H9 (cell line): Measurements from ENCODE around the gene FABP1. TPM values are rescaled to one million over a fixed set of nuclear protein-coding genes. Genes with fewer than 3 reads are reported as not detected.

Source experiments
- DNase-seq: peaks from one replicate; pipeline ENCODE4 v3.0.0-alpha.2; 2017
- H2AFZ ChIP-seq: one replicate; pipeline ENCODE4 v1.6.1; 2013; ENCODE audit warnings: mild to moderate bottlenecking, low read length, control low read depth, moderate library complexity
- H2AK5ac ChIP-seq: 2 replicates; pipeline ENCODE4 v1.6.1; 2013; ENCODE audit warnings: low read length, control low read depth, mixed read lengths; ENCODE audit not compliant: insufficient read length
- H2BK120ac ChIP-seq: one replicate; pipeline ENCODE4 v1.6.1; 2013; ENCODE audit warnings: low read depth, mild to moderate bottlenecking, low read length, control low read depth, inconsistent platforms; ENCODE audit not compliant: poor library complexity, severe bottlenecking
- H2BK12ac ChIP-seq: 2 replicates; pipeline ENCODE4 v1.6.1; 2013; ENCODE audit warnings: low read length, control low read depth, mixed read lengths, low read depth; ENCODE audit not compliant: insufficient read length
- H2BK15ac ChIP-seq: 2 replicates; pipeline ENCODE4 v1.6.1; 2013; ENCODE audit warnings: low read depth, low read length, control low read depth
- H2BK20ac ChIP-seq: one replicate; pipeline ENCODE4 v1.6.1; 2013; ENCODE audit warnings: low read depth, mild to moderate bottlenecking, low read length, control low read depth, inconsistent platforms; ENCODE audit not compliant: poor library complexity, severe bottlenecking
- H2BK5ac ChIP-seq: 2 replicates; pipeline ENCODE4 v1.6.1; 2013; ENCODE audit warnings: low read length, control low read depth, mixed read lengths; ENCODE audit not compliant: insufficient read length
- H3K14ac ChIP-seq: 2 replicates; pipeline ENCODE4 v1.6.1; 2013; ENCODE audit warnings: low read length, control low read depth; ENCODE audit not compliant: insufficient read depth
- H3K18ac ChIP-seq: 2 replicates; pipeline ENCODE4 v1.6.1; 2013; ENCODE audit warnings: low read depth, mild to moderate bottlenecking, mixed read lengths, low read length, control low read depth; ENCODE audit not compliant: insufficient read length
- H3K23ac ChIP-seq: 2 replicates; pipeline ENCODE4 v1.6.1; 2013; ENCODE audit warnings: low read length, control low read depth, mixed read lengths, low read depth; ENCODE audit not compliant: insufficient read length
- H3K23me2 ChIP-seq: 2 replicates; pipeline ENCODE4 v1.6.1; 2013; ENCODE audit warnings: low read depth, mild to moderate bottlenecking, mixed read lengths, low read length, control low read depth; ENCODE audit not compliant: insufficient read length, poor library complexity, severe bottlenecking
- H3K27ac ChIP-seq: 2 replicates; pipeline ENCODE4 v1.5.1; 2013; ENCODE audit warnings: low read length, control low read depth, mixed read lengths, low read depth; ENCODE audit not compliant: insufficient read length
- H3K27me3 ChIP-seq: 2 replicates; pipeline ENCODE4 v1.6.1; 2013; ENCODE audit warnings: low read length, control low read depth, inconsistent platforms; ENCODE audit not compliant: insufficient read depth
- H3K4ac ChIP-seq: 2 replicates; pipeline ENCODE4 v1.6.1; 2013; ENCODE audit warnings: low read depth, mild to moderate bottlenecking, control low read depth, inconsistent platforms, low read length, moderate library complexity
- H3K4me1 ChIP-seq: 2 replicates; pipeline ENCODE4 v1.6.1; 2013; ENCODE audit warnings: low read length, control low read depth, inconsistent platforms; ENCODE audit not compliant: insufficient read depth
- H3K4me2 ChIP-seq: 2 replicates; pipeline ENCODE4 v1.6.1; 2013; ENCODE audit warnings: low read length, control low read depth, mixed read lengths; ENCODE audit not compliant: insufficient read length, insufficient read depth
- H3K56ac ChIP-seq: 2 replicates; pipeline ENCODE4 v1.6.1; 2013; ENCODE audit warnings: low read depth, mild to moderate bottlenecking, mixed read lengths, low read length, control low read depth; ENCODE audit not compliant: insufficient read length
- H3K79me1 ChIP-seq: 2 replicates; pipeline ENCODE4 v1.6.1; 2013; ENCODE audit warnings: low read depth, mild to moderate bottlenecking, moderate library complexity, low read length, control low read depth, inconsistent platforms; ENCODE audit not compliant: insufficient read depth, poor library complexity, severe bottlenecking
- H3K79me2 ChIP-seq: 2 replicates; pipeline ENCODE4 v1.6.1; 2013; ENCODE audit warnings: low read length, control low read depth, inconsistent platforms; ENCODE audit not compliant: insufficient read depth
- H3K9ac ChIP-seq: 2 replicates; pipeline ENCODE4 v1.6.1; 2013; ENCODE audit warnings: low read length, control low read depth, mixed read lengths; ENCODE audit not compliant: insufficient read length; ENCODE audit errors: extremely low read depth
- H3K9me3 ChIP-seq: one replicate; pipeline ENCODE4 v1.6.1; 2013; ENCODE audit warnings: low read depth, low read length, inconsistent platforms; ENCODE audit not compliant: control insufficient read depth
- H3T11ph ChIP-seq: one replicate; pipeline ENCODE4 v1.6.1; 2013; ENCODE audit warnings: mild to moderate bottlenecking, low read length, control low read depth, inconsistent platforms
- H4K20me1 ChIP-seq: one replicate; pipeline ENCODE4 v1.6.1; 2013; ENCODE audit not compliant: control insufficient read depth, insufficient read length, insufficient read depth
- H4K5ac ChIP-seq: 2 replicates; pipeline ENCODE4 v1.6.1; 2013; ENCODE audit warnings: low read depth, mild to moderate bottlenecking, mixed read lengths, low read length, control low read depth; ENCODE audit not compliant: insufficient read length
- H4K8ac ChIP-seq: replicated peaks from 2 replicates; pipeline ENCODE4 v1.6.1; 2013; ENCODE audit warnings: low read length, control low read depth, mixed read lengths, low read depth; ENCODE audit not compliant: insufficient read length
- H4K91ac ChIP-seq: 2 replicates; pipeline ENCODE4 v1.6.1; 2013; ENCODE audit warnings: low read depth, mild to moderate bottlenecking, moderate library complexity, mixed read lengths, low read length, control low read depth; ENCODE audit not compliant: insufficient read length
- H3K27ac Mint-ChIP-seq, 3 experiments: 2 replicates in 2 of 3; 3 replicates in 1 of 3; pipeline ENCODE4 v1.8.0; 2020 to 2021; ENCODE audit warnings: mixed read lengths in 3 of 3, mild to moderate bottlenecking in 1 of 3, moderate library complexity in 1 of 3
- H3K27me3 Mint-ChIP-seq: 2 replicates; pipeline ENCODE4 v1.8.0; 2021; ENCODE audit warnings: low read depth, mild to moderate bottlenecking, moderate library complexity, mixed read lengths
- H3K36me3 Mint-ChIP-seq, 3 experiments: 2 replicates in 2 of 3; 3 replicates in 1 of 3; pipeline ENCODE4 v1.8.0; 2020 to 2021; ENCODE audit warnings: low read depth in 3 of 3, mixed read lengths in 3 of 3; ENCODE audit not compliant: insufficient read depth in 1 of 3
- H3K4me1 Mint-ChIP-seq, 2 experiments: 2 replicates each; pipeline ENCODE4 v1.8.0; 2020; ENCODE audit warnings: mixed read lengths in 2 of 2
- H3K4me3 Mint-ChIP-seq, 2 experiments: 2 replicates in 1 of 2; 3 replicates in 1 of 2; pipeline ENCODE4 v1.8.0; 2020 to 2021; ENCODE audit warnings: mild to moderate bottlenecking in 2 of 2, mixed read lengths in 2 of 2, moderate library complexity in 1 of 2
- H3K9me3 Mint-ChIP-seq, 2 experiments: 2 replicates in 1 of 2; 3 replicates in 1 of 2; pipeline ENCODE4 v1.8.0; 2020; ENCODE audit warnings: mild to moderate bottlenecking in 2 of 2, mixed read lengths in 2 of 2, moderate library complexity in 1 of 2
- WGBS: extraction: QIAGEN DNeasy Blood & Tissue Kit; methylation state at CpG from one replicate; pipeline ENCODE4 v1.1.7; 2013; ENCODE audit warnings: missing lambda C conversion rate, low lambda C conversion rate, mixed read lengths; ENCODE audit not compliant: insufficient read length; ENCODE audit errors: extremely low coverage; 5-methylcytosine and 5-hydroxymethylcytosine counted together
- total RNA-seq: library from RNA; stranded (reverse); gene quantifications from 2 replicates; pipeline ENCODE4 v1.2.1, GENCODE V29; 2021
- TF ChIP-seq, protein P1 (sequence below): fragments of 200-600 bp; sonication (generic); conservative IDR thresholded peaks from 3 replicates; pipeline ENCODE4 v1.8.0; 2021; ENCODE audit warnings: antibody characterized with exemption, mild to moderate bottlenecking

FABP1 gene
- total RNA-seq, 1 experiment from 2014 or later, result not detected

DNA sequence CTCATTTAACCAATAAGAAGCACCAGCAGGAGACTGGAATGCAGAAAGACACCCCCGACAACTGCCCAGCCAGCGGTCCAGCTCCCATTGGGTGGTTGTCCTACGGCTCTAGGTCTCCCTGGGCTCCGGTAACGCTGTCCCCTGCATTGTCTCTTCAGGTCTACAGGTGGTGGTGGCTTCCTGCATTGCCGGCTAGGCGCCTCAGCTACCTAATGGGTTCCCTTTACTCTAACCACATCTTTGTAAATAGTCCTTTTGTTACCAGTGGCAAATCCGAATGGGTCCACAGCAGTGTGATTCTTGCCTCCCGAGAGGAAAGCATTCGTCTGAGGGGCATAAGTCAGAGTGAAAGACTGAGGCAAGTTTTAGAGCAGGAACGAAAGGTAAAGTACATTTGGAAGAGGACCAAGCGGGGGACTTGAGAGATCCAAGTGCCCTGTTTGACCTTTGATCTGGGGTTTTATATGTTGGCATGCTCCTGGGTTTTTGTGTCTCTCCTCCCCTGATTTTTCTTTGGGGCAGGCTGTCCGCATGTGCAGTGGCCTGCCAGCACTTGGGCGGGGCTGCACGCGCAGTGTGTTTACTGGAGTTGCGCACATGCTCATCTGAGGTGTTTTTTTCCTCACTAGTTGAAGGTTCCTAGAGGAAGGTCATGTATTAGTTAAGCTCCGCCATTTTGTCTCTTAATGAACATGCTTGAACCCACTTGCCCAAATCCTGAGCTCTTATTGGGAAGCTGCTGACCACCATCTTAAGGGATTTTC is 11.0 kb downstream of the FABP1 start:
- no peak overlapping the region for H2AFZ ChIP-seq
- Mint-ChIP-seq H3K27ac (0 out of 7 replicates have a peak overlapping the region, but pooled peaks of 1 of the 3 experiments have one; percentile 10), H3K27me3 (peaks cover 11% of the 10 kb centered on the region), H3K4me1 (peaks cover 11% of the 10 kb centered on the region in 2 experiments), H3K4me3 (no peak overlapping the region), H3K9me3 (no peaks in the 10 kb centered on the region), H3K36me3 (no peaks in the 10 kb centered on the region; a peak in 1 of 7 replicates)
- TF ChIP-seq, protein P1, sequence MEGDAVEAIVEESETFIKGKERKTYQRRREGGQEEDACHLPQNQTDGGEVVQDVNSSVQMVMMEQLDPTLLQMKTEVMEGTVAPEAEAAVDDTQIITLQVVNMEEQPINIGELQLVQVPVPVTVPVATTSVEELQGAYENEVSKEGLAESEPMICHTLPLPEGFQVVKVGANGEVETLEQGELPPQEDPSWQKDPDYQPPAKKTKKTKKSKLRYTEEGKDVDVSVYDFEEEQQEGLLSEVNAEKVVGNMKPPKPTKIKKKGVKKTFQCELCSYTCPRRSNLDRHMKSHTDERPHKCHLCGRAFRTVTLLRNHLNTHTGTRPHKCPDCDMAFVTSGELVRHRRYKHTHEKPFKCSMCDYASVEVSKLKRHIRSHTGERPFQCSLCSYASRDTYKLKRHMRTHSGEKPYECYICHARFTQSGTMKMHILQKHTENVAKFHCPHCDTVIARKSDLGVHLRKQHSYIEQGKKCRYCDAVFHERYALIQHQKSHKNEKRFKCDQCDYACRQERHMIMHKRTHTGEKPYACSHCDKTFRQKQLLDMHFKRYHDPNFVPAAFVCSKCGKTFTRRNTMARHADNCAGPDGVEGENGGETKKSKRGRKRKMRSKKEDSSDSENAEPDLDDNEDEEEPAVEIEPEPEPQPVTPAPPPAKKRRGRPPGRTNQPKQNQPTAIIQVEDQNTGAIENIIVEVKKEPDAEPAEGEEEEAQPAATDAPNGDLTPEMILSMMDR, result no peak
- no peak overlapping the region for H3T11ph ChIP-seq
- no peaks in the 10 kb centered on the region for H3K4me1 ChIP-seq
- no peak overlapping the region for H3K9ac ChIP-seq
- H3K23me2 ChIP-seq, result no peaks in the 10 kb centered on the region
- H3K79me2 ChIP-seq, result no peaks in the 10 kb centered on the region
- no peak overlapping the region for H4K5ac ChIP-seq
- H3K27me3 ChIP-seq, result no peaks in the 10 kb centered on the region
- no peak overlapping the region for H3K56ac ChIP-seq
- no peak overlapping the region for H3K23ac ChIP-seq
- no peaks in the 10 kb centered on the region for H3K9me3 ChIP-seq
- H2BK15ac ChIP-seq, result no peak overlapping the region
- H4K91ac ChIP-seq, result no peak overlapping the region
- H3K4me2 ChIP-seq, result no peak overlapping the region
- no peak overlapping the region for H3K4ac ChIP-seq
- no peak overlapping the region for H3K18ac ChIP-seq
- DNase-seq, result no peak
- no peaks in the 10 kb centered on the region for H4K20me1 ChIP-seq
- H3K14ac ChIP-seq, result no peak overlapping the region
- no peak overlapping the region for H2BK20ac ChIP-seq
- H3K27ac ChIP-seq, result no peak overlapping the region
- no peak overlapping the region for H2BK120ac ChIP-seq
- H4K8ac ChIP-seq, result no peak overlapping the region
- no CpG with 5 or more reads among the region's 18 CpGs for WGBS
- H2BK5ac ChIP-seq, result no peak overlapping the region
- no peaks in the 10 kb centered on the region for H3K79me1 ChIP-seq
- no peak overlapping the region for H2BK12ac ChIP-seq
- no peak overlapping the region for H2AK5ac ChIP-seq
